ENCODE results near the gene NDNF.

- TF ChIP-seq ZBTB7A (IDR thresholded peaks at IDR 0.05; ENCODE audit: low read depth) = no peak
- TF ChIP-seq MAX (IDR thresholded peaks at IDR 0.05) = no peak
- no peak for TF ChIP-seq TAF1 (IDR thresholded peaks at IDR 0.05; ENCODE audit: low read depth)
- no peak for TF ChIP-seq NFIC (IDR thresholded peaks at IDR 0.05)
- no peak for TF ChIP-seq YY1 (IDR thresholded peaks at IDR 0.05; ENCODE audit: low read depth)
- TF ChIP-seq EGR1 (IDR thresholded peaks at IDR 0.05) = no peak
- no peak for TF ChIP-seq TCF12 (IDR thresholded peaks at IDR 0.05; ENCODE audit: low read depth)
These were observed 36.2 kb upstream of the NDNF start for GRCh38 chr4:121108557-121108956.
